ENCODE data around the gene POLE4.

The POLE4 gene

GRCh38 chr2:74939919-74940812 lies 18.3 kb upstream of the POLE4 start:
- DNase-seq (ENCODE audit: low read depth): no peak

- no peak for DNase-seq (ENCODE audit: low read depth)
Observed at GRCh38 chr2:74941284-74941683, 17.2 kb upstream of the POLE4 start.

- no peak for DNase-seq (ENCODE audit: low read depth)
Observed at GRCh38 chr2:74942263-74942662, 16.2 kb upstream of the POLE4 start.

DNA sequence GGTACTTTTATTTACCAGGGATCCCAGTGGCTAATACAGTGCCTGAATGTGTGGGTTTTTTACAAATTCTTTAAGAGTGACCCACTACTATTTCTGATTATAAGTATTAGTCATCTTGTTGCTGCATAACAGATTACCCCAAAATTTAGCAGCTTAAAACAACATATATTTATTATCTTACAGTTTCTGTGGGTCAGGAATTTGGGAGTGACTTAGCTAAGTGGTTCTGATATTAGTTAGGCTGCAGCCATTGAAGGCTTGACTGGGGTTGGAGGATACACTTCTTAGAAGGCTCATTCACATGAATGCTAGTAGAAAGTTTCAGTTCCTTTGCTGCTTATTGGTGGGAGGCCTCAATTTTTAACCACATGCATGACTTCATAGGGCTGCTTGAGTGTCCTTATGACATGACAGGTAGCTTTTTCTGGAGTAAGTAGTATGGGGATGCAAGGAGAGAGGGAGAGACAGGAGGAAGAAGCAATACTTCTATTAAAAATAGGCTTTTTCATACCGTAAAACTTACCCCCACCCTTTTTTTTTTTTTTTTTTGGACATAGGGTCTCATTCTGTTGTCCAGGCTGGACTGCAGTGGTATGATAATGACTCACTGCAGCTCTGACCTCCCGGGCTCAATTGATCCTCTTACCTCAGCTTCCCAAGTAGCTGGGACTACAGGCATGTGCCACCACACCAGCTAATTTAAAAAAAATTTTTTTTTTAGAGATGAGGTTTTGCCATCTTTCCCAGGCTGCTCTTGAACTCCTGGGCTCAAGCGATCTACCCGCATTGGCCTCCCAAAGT lies 13.3 kb upstream of the POLE4 start:
- DNase-seq (ENCODE audit: low read depth): no peak

- no peak for DNase-seq (ENCODE audit: low read depth)
Observed at GRCh38 chr2:74945788-74946331, 12.6 kb upstream of the POLE4 start.

DNA sequence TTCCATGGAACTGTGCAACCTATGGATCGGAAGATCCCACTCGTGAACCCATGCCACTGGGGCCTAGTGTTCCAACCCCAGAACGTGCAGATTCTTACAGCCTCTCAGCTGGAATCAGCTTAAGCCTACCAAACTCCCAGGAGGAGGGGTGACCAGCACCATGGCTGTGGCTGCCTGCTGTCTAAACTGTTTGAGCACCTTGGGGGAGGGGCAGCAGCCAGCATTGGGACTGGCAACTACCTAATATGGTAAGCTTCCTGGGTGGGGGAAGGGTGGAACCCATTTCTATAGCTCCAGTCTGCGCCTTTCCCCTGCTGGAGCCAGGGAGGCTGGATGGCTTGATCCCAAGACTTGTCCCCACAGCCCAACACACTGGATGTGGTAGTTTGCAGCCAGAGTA lies 10.7 kb upstream of the POLE4 start:
- no peak for DNase-seq (ENCODE audit: low read depth)

- no peak for DNase-seq (ENCODE audit: low read depth)
Observed at GRCh38 chr2:74948779-74949178, 9.7 kb upstream of the POLE4 start.

GRCh38 chr2:74951211-74951754 lies 7.2 kb upstream of the POLE4 start:
- no peak for DNase-seq (ENCODE audit: low read depth)

- DNase-seq (ENCODE audit: low read depth): no peak
Observed at GRCh38 chr2:74952575-74952974, 5.9 kb upstream of the POLE4 start.

DNA sequence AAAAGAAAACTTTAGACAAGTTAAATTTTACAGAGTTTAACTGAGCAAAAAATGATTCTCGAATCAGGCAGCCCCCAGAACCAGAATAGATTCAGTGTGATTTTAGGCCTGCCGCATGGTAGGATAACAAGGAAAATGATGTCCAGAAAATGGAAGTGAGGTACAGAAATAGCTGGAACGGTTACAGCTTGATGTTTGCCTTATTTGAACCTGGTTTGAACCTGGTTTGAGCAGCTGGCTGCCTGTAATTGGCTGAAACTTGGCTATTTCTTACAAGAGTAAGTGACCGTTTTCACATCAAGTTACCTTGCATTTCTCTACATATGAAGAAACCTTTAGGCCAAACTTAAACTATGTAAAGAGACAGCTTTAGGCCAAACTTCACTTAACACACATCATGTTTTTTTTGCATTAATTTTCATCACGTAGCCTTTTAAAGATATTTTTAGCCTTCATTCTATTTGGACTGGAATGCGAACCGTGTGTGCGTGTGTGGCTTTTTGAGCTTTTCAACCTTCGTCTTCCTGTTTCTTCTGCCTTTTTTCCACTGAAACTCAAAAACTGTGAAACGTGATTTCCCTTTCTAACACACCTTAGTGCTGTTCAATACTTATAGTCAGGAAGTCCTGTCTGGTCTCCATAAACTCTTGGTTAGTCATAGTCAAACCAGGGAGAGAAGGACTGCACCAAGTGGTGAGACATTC lies 4.5 kb upstream of the POLE4 start:
- DNase-seq (ENCODE audit: low read depth): no peak

DNA sequence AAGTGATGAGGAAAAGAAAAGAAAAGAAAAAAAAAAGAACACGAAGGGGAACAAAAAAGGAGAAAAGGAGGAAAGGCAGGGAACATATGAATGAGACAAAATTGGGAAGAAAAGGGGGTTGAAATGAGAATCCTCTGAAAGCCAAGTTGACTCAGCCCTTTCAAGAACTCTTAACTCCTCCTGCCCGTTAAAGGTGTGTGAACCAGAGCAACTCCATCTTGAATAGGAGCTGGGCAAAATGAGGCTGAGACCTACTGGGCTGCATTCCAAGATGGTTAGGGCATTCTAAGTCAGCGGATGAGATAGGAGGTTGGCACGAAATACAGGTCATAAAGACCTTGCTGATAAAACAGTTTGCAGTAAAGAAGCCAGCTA lies 4.0 kb upstream of the POLE4 start:
- no peak for DNase-seq (ENCODE audit: low read depth)

DNA sequence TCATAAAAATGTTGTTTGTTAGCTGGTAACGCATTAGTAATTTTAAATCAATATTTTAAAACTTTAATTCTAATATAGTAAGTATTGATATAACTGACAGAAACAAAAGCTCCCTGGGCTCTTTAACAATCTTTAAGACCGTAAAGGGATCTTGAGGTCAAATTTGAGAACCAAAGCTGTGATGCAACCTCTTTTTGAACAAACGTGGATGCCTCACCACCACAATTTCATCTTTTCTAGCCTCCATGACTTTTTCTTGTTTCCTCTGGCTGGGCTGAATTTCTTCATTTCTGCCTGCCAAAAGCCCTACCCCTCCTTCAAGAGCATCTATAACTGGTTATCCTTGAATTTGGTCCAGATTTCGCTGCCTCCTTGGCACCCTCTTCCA lies 563 bp upstream of the POLE4 start:
- DNase-seq (ENCODE audit: low read depth): no peak

DNA sequence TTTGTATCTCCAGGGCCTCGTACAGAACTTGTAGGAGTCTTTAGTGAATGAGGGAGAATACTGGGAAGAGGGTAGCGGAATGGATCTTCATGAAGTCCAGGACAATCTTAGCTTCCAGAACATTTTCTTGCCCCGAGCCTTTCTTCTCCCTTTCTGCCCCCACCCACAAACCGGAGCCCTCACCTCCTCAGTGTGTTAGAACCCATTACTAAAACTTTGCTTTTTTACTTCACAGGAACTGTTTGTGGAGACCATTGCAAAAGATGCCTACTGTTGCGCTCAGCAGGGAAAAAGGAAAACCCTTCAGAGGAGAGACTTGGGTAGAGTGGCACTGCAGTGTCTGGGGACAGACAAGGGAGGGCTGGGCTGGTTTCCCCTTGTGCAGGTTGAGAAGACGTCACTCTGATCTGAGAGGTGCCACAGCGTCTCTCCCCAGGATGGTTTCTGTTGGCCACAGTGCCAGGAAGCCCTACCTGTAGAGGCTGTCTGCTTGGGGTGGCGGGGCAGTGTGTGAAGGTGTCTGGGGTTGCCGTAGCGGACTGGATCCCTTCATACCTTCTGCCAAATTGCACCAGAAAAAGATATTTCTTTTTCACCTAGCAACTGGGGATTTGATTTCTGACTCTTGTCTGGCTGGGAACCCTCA lies 786 bp downstream of the POLE4 start:
- no peak for DNase-seq (ENCODE audit: low read depth)

DNA sequence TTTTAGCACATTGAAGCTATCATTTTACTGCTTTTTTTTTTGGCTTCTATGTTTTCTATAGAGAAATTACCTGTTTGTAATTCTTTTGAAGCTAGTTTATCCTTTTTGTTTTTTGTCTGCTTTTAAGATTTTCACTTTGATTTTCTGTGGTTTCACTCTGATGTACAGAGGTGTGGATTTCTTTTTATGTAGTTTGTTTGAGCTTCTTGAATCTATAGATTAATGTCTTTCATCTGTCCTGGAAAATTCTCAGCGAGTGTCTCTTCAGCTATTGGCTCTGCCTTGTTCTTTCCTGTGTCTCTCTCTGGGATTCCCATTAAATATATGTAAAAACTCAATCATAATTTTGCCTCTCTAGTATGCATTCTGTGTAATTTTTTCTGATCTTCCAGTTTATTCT lies 8.4 kb downstream of the POLE4 start:
- DNase-seq (ENCODE audit: low read depth): no peak

DNA sequence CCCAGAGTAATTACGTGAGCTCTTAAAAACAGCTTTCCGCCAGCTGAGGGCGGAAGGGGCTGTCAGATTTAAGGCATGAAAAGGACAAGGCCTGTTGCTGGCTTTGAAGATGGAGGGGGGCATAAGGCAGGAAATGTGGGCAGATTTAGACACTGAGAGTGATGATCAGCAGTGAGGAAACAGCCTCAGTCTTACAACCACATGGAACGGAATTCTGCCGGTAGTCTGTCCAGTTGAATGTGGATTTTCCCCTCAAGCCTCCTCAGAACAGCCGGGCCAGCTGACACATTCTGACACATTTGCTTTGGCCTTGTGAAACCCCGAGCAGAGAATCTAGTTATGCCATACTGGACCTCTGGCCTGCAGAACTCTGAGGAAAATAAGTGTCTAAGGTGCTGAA lies 16.6 kb downstream of the POLE4 start:
- DNase-seq (ENCODE audit: low read depth): no peak

GRCh38 chr2:74979844-74980243 lies 21.4 kb downstream of the POLE4 start:
- DNase-seq (ENCODE audit: low read depth): no peak

DNA sequence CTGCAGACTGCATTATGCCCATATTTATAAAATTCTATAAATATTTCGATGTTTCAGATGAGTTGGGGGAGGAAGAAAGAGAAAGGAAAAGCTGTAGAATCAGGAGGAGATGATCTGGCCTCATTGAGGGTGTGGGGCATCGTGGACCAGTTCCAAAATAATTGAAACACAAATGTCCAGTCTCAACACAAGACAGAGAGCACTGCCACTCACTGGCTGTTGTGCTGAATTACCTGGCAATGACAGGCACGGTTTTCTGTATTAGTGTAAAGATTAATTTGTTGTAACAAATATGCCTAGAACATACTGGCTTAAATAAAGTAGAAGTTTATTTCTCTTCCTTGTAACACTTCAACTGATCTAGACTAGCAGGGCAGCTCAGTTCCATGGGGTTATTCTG lies 24.1 kb downstream of the POLE4 start:
- no peak for DNase-seq (ENCODE audit: low read depth)

DNA sequence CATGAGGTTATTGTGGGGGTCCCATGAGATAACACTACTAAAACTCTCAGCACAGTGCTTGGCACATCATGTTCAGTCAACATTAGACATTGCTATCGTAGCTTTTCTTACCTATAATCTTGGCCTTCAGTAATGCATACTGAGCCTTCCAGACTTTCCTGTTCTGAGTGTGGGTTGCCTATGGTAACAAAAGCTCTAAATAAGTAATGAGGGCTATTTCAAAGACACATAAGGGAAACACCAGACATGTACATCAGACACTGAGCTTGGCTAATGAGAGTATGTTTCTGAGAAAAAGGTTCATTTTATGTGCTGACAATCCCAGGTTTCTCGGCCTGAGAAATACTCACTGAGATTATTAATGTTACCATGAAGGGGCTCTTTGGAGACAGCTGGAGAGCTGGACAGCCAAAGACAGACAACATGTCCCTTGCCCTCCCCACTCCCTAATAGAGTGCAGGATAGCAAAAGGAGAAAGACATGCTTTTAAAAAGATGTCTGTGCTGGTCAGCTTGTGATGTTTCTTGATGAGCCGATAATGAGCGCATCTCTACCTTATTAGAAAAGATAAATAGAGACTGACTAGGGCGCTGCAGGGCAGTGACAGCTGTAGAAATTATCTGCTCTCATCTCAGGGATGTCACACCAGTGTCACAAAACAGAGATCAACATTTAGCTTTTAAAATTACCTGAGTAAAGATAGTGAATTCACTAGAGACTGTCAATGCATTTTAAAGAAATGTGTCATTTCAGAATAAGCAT lies 25.4 kb downstream of the POLE4 start:
- DNase-seq (ENCODE audit: low read depth): no peak

- no peak for DNase-seq (ENCODE audit: low read depth)
Observed at GRCh38 chr2:74984947-74985637, 26.6 kb downstream of the POLE4 start.

GRCh38 chr2:74985978-74986609 lies 27.7 kb downstream of the POLE4 start:
- no peak for DNase-seq (ENCODE audit: low read depth)

All from T-helper 22 cell (primary cell).